K562 (cell line): ENCODE results near the gene CFAP410. TPM values are rescaled to one million over a fixed set of nuclear protein-coding genes. Genes with fewer than 3 reads are reported as not detected.
A peak's percentile ranks its signal among the peaks of the same experiment; 100 is the strongest.

ENCODE experiments used
- ARHGAP35 ChIP-seq: fragments of 450-650 bp; IDR thresholded peaks from 2 replicates; pipeline ENCODE4 v1.6.1; 2018; ENCODE audit not compliant: partially characterized antibody
- FIP1L1 ChIP-seq: fragments of 200-400 bp; formaldehyde crosslinking; IDR thresholded peaks from 2 replicates; pipeline ENCODE4 v1.6.1; 2018; ENCODE audit warnings: mild to moderate bottlenecking, low read depth, low read length; ENCODE audit not compliant: poor library complexity, severe bottlenecking
- HDAC2 ChIP-seq: fragments of 450-650 bp; IDR thresholded peaks from 2 replicates; pipeline ENCODE4 v1.6.1; 2016; ENCODE audit warnings: mild to moderate bottlenecking
- HDGF ChIP-seq: fragments of 450-650 bp; IDR thresholded peaks from 2 replicates; pipeline ENCODE4 v1.6.1; 2016
- L3MBTL2 ChIP-seq: fragments of 450-650 bp; IDR thresholded peaks from 2 replicates; pipeline ENCODE4 v1.6.1; 2016; ENCODE audit warnings: mild to moderate bottlenecking, moderate library complexity
- PCBP1 ChIP-seq: fragments of 200-400 bp; formaldehyde crosslinking; IDR thresholded peaks from 2 replicates; pipeline ENCODE4 v1.6.1; 2018; ENCODE audit warnings: mild to moderate bottlenecking, low read depth, low read length; ENCODE audit not compliant: poor library complexity, severe bottlenecking
- POU5F1 ChIP-seq: fragments of 150-350 bp; IDR thresholded peaks from 2 replicates; pipeline ENCODE4 v1.6.1; 2014; ENCODE audit warnings: borderline replicate concordance, low read length, low read depth, mild to moderate bottlenecking; ENCODE audit not compliant: partially characterized antibody
- TOE1 ChIP-seq, 2 experiments: fragments of 450-650 bp in 1 of 2; sonication (generic) in 1 of 2; formaldehyde crosslinking in 1 of 2; IDR thresholded peaks; 2 replicates each; pipeline versions ENCODE4 v1.7.1 to v1.8.0; 2016 to 2022; ENCODE audit warnings: borderline replicate concordance in 2 of 2, mild to moderate bottlenecking in 2 of 2, antibody characterized with exemption in 1 of 2, inconsistent platforms in 1 of 2, low read depth in 1 of 2, missing genetic modification reagents in 1 of 2, moderate library complexity in 1 of 2
- U2AF1 ChIP-seq: fragments of 200-400 bp; formaldehyde crosslinking; optimal IDR thresholded peaks from 2 replicates; pipeline ENCODE3; 2017; ENCODE audit warnings: mild to moderate bottlenecking, low read depth, low read length, moderate library complexity
- ZC3H11A ChIP-seq: IDR thresholded peaks from 2 replicates; pipeline ENCODE4 v1.6.1; 2012; ENCODE audit warnings: low read depth, low read length, improper control_type of control experiment
- ZNF184 ChIP-seq: sonication (generic); formaldehyde crosslinking; IDR thresholded peaks from 2 replicates; pipeline ENCODE4 v1.5.0; 2020; ENCODE audit warnings: missing genetic modification reagents
- ZNF431 ChIP-seq: sonication (generic); formaldehyde crosslinking; IDR thresholded peaks from 2 replicates; pipeline ENCODE4 v1.8.0; 2022; ENCODE audit warnings: mild to moderate bottlenecking, missing genetic modification reagents
- polyA plus RNA-seq, 8 experiments: library from polyadenylated mRNA; depleted of rRNA in 4 of 8; stranded (reverse) in 5 of 8; unstranded in 3 of 8; fragments of >200 nt; fragmentation: Nextera tagmentation in 2 of 8; fragmentation: Illumina TruSeq in 1 of 8; extraction: Ambion mirVana in 2 of 8; extraction: Trizol in 1 of 8; gene quantifications; 2 replicates each; pipeline versions ENCODE4 v1.2.1 to v1.2.3, GENCODE V29; 2011 to 2014; ENCODE audit warnings: inconsistent platforms in 1 of 8, missing spikeins in 1 of 8
- total RNA-seq, 7 experiments: library from RNA; depleted of rRNA in 6 of 7; stranded (reverse); fragments of >200 nt in 6 of 7; fragmentation: Illumina TruSeq in 2 of 7; extraction: Trizol in 2 of 7; gene quantifications; 2 replicates each; pipeline versions ENCODE4 v1.2.1 to v1.2.3, GENCODE V29; 2011 to 2021; ENCODE audit warnings: low replicate concordance in 1 of 7
- TF ChIP-seq, protein P1 (sequence below): fragments of 450-650 bp; conservative IDR thresholded peaks from 2 replicates; pipeline ENCODE4 v1.6.1; 2016; ENCODE audit warnings: missing genetic modification characterization, low read depth, mild to moderate bottlenecking, control low read depth, missing compliant biosample characterization
- TF ChIP-seq, protein P2 (sequence below): sonication (generic); formaldehyde crosslinking; IDR thresholded peaks from 2 replicates; pipeline ENCODE4 v1.4.0; 2020; ENCODE audit warnings: mild to moderate bottlenecking, missing genetic modification reagents
- TF ChIP-seq, protein P3 (sequence below): fragments of 450-650 bp; IDR thresholded peaks from 2 replicates; pipeline ENCODE4 v1.6.1; 2018; ENCODE audit warnings: mild to moderate bottlenecking, low read depth; ENCODE audit not compliant: partially characterized antibody
- TF ChIP-seq, protein P4 (sequence below), 2 experiments: fragments of 200-800 bp in 1 of 2; sonication (Bioruptor generic) in 1 of 2; sonication (generic) in 1 of 2; formaldehyde crosslinking in 1 of 2; IDR thresholded peaks in 1 of 2; conservative IDR thresholded peaks in 1 of 2; 2 replicates each; pipeline versions ENCODE4 v1.5.0 to v1.6.1; 2016 to 2020; ENCODE audit warnings: missing compliant biosample characterization in 1 of 2, missing genetic modification characterization in 1 of 2, missing genetic modification reagents in 1 of 2
- TF ChIP-seq, protein P5 (sequence below): fragments of 250-450 bp; sonication (Bioruptor Pico); IDR thresholded peaks from 2 replicates; pipeline ENCODE4 v1.5.0; 2020; ENCODE audit warnings: mild to moderate bottlenecking

CFAP410 gene
- total and polyA plus RNA-seq, 9 of the 15 experiments (the other 6 are each of a cell fraction or from before 2014, with no cell fraction given) = 0.07 to 17.3 (median 2.3) TPM

DNA sequence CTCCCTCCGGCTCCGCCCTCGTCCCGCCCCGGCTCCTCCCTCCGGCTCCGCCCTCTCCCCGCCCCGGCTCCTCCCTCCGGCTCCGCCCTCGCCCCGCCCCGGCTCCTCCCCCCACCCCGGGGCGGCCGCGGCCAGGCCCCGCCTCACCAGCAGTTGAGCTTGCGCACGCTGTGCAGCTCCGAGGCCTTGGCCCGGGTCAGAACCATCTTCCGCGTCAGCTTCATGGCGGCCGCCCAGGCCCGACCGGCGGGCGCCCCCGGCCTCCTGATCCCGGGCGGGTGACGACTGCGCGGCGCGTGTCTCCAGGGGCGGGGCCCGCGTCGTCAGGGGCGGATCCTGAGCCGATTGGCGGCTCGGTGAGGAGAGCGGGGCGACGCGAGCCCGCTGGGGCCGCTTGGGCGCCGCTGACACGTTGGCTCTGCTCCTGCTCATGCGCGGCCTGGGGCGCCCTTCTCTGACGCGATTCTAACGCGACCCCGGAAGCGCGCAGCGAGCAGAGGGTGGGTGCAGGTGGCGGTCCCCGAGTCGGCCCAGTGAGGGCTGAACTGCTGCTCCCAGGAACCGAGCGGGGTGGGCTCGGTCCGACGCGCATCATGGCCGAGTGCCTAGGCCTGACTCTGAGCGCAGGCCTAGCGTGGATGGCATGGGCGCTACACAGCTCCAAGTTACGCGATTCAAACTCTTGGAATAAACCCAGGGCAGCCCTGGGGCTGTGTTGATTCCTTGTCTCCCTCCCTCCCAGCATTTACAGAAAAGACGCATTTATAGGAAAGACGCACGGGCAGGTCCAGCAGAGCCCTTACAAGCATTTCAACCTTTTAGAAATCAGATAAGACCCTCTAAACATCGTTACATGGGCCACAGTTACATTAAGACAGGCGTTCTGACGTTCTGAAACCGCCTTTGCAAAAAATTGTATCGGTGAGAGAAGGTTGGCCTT, at the start of gene CFAP410 (continued):
- TF ChIP-seq, protein P1, sequence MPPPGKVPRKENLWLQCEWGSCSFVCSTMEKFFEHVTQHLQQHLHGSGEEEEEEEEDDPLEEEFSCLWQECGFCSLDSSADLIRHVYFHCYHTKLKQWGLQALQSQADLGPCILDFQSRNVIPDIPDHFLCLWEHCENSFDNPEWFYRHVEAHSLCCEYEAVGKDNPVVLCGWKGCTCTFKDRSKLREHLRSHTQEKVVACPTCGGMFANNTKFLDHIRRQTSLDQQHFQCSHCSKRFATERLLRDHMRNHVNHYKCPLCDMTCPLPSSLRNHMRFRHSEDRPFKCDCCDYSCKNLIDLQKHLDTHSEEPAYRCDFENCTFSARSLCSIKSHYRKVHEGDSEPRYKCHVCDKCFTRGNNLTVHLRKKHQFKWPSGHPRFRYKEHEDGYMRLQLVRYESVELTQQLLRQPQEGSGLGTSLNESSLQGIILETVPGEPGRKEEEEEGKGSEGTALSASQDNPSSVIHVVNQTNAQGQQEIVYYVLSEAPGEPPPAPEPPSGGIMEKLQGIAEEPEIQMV (tag) = no peak
- TF ChIP-seq, protein P2, sequence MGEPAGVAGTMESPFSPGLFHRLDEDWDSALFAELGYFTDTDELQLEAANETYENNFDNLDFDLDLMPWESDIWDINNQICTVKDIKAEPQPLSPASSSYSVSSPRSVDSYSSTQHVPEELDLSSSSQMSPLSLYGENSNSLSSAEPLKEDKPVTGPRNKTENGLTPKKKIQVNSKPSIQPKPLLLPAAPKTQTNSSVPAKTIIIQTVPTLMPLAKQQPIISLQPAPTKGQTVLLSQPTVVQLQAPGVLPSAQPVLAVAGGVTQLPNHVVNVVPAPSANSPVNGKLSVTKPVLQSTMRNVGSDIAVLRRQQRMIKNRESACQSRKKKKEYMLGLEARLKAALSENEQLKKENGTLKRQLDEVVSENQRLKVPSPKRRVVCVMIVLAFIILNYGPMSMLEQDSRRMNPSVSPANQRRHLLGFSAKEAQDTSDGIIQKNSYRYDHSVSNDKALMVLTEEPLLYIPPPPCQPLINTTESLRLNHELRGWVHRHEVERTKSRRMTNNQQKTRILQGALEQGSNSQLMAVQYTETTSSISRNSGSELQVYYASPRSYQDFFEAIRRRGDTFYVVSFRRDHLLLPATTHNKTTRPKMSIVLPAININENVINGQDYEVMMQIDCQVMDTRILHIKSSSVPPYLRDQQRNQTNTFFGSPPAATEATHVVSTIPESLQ = no peak
- TF ChIP-seq ZNF431 (CRISPR knock-in tag) = no peak
- peak; percentile 84 for TF ChIP-seq HDAC2
- peak; percentile 98 for TF ChIP-seq U2AF1
- no peak for TF ChIP-seq ZNF184 (CRISPR knock-in tag)
- TF ChIP-seq HDGF = no peak
- peak; percentile 78 for TF ChIP-seq POU5F1
- TF ChIP-seq, protein P3, sequence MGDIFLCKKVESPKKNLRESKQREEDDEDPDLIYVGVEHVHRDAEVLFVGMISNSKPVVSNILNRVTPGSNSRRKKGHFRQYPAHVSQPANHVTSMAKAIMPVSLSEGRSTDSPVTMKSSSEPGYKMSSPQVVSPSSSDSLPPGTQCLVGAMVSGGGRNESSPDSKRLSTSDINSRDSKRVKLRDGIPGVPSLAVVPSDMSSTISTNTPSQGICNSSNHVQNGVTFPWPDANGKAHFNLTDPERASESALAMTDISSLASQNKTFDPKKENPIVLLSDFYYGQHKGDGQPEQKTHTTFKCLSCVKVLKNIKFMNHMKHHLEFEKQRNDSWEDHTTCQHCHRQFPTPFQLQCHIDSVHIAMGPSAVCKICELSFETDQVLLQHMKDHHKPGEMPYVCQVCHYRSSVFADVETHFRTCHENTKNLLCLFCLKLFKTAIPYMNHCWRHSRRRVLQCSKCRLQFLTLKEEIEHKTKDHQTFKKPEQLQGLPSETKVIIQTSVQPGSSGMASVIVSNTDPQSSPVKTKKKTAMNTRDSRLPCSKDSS = no peak
- no peak for TF ChIP-seq ARHGAP35
- TF ChIP-seq, protein P4, sequence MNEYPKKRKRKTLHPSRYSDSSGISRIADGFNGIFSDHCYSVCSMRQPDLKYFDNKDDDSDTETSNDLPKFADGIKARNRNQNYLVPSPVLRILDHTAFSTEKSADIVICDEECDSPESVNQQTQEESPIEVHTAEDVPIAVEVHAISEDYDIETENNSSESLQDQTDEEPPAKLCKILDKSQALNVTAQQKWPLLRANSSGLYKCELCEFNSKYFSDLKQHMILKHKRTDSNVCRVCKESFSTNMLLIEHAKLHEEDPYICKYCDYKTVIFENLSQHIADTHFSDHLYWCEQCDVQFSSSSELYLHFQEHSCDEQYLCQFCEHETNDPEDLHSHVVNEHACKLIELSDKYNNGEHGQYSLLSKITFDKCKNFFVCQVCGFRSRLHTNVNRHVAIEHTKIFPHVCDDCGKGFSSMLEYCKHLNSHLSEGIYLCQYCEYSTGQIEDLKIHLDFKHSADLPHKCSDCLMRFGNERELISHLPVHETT (CRISPR knock-in tag; conservative IDR thresholded peaks at IDR 0.05 in 1 of 2, IDR thresholded peaks at IDR 0.05 in 1 of 2) = peak in 1 of 2 experiments; percentile 78; a peak in 1 of 4 replicates
- TF ChIP-seq FIP1L1 = peak; percentile 98
- TF ChIP-seq PCBP1 = peak; percentile 96
- TF ChIP-seq TOE1 (IDR thresholded peaks at IDR 0.05; ENCODE audit: borderline replicate concordance) = no peak
- TF ChIP-seq TOE1 (CRISPR knock-in tag; IDR thresholded peaks at IDR 0.05; ENCODE audit: borderline replicate concordance, low read depth) = no peak
- peak; percentile 79 for TF ChIP-seq L3MBTL2
- TF ChIP-seq, protein P5, sequence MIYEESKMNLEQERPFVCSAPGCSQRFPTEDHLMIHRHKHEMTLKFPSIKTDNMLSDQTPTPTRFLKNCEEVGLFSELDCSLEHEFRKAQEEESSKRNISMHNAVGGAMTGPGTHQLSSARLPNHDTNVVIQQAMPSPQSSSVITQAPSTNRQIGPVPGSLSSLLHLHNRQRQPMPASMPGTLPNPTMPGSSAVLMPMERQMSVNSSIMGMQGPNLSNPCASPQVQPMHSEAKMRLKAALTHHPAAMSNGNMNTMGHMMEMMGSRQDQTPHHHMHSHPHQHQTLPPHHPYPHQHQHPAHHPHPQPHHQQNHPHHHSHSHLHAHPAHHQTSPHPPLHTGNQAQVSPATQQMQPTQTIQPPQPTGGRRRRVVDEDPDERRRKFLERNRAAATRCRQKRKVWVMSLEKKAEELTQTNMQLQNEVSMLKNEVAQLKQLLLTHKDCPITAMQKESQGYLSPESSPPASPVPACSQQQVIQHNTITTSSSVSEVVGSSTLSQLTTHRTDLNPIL (CRISPR knock-in tag) = no peak
- TF ChIP-seq ZC3H11A = no peak
